Measurements from ENCODE around the gene KRT77.

KRT77 gene

GRCh38 chr12:52666471-52666870 lies 36.9 kb downstream of the KRT77 start:
- Histone ChIP-seq H3K36me3 (ENCODE audit: control insufficient read depth in 2 of 2, insufficient read depth in 1 of 2, low read length in 2 of 2) (no peaks in the 10 kb centered on the region), H3K4me3 (ENCODE audit: low read depth, low read length) (no peak overlapping the region), H3K9me3 (ENCODE audit: control insufficient read depth, insufficient read depth, low read depth, low read length) (no peaks in the 10 kb centered on the region), H3K4me1 (ENCODE audit: control insufficient read depth, insufficient read depth, low read length) (no peaks in the 10 kb centered on the region), H3K27ac (ENCODE audit: extremely low read depth, low read depth, low read length) (no peak overlapping the region)
- CTCF ChIA-PET, result interaction anchor here (1.5 to 3.4 kb wide), 2 partner anchors 212 to 294 kb away, joined by 5 to 16 read pairs; no protein-coding TSS in a partner anchor
- POLR2A ChIA-PET, result no interaction called here
- TF ChIP-seq PRDM4 (tag by site-specific recombination; IDR thresholded peaks at IDR 0.05) (no peak), ZNF544 (tag by site-specific recombination; IDR thresholded peaks at IDR 0.05) (no peak), ZNF416 (tag by site-specific recombination; IDR thresholded peaks at IDR 0.05) (no peak), ZNF560 (tag by site-specific recombination; IDR thresholded peaks at IDR 0.05; ENCODE audit: borderline replicate concordance) (no peak), ZNF549 (tag by site-specific recombination; IDR thresholded peaks at IDR 0.05) (no peak), ZNF138 (tag by site-specific recombination; IDR thresholded peaks at IDR 0.05; ENCODE audit: borderline replicate concordance) (no peak), PRDM6 (tag by site-specific recombination; IDR thresholded peaks at IDR 0.05) (no peak), ZNF274 (IDR thresholded peaks at IDR 0.05; ENCODE audit: low read length) (no peak), ZNF274 (tag by site-specific recombination; IDR thresholded peaks at IDR 0.05; ENCODE audit: borderline replicate concordance) (no peak), ZNF777 (tag by site-specific recombination; IDR thresholded peaks at IDR 0.05; ENCODE audit: borderline replicate concordance) (no peak), ZNF449 (tag by site-specific recombination; IDR thresholded peaks at IDR 0.05) (no peak), ZNF555 (tag by site-specific recombination; conservative IDR thresholded peaks at IDR 0.05) (no peak), ZBTB20 (tag by site-specific recombination; IDR thresholded peaks at IDR 0.05) (no peak), ZNF645 (tag by site-specific recombination; IDR thresholded peaks at IDR 0.05) (no peak), RBAK (tag by site-specific recombination; IDR thresholded peaks at IDR 0.05) (no peak)

- TF ChIP-seq ZNF148 (tag by site-specific recombination; IDR thresholded peaks at IDR 0.05; ENCODE audit: borderline replicate concordance) (no peak), PRDM6 (tag by site-specific recombination; IDR thresholded peaks at IDR 0.05) (no peak), ZNF302 (tag by site-specific recombination; IDR thresholded peaks at IDR 0.05; ENCODE audit: low read depth) (no peak)
- Histone ChIP-seq H3K4me3 (ENCODE audit: low read depth, low read length) (no peak overlapping the region), H3K27ac (ENCODE audit: extremely low read depth, low read depth, low read length) (no peak overlapping the region), H3K9me3 (ENCODE audit: control insufficient read depth, insufficient read depth, low read depth, low read length) (no peaks in the 10 kb centered on the region), H3K4me1 (ENCODE audit: control insufficient read depth, insufficient read depth, low read length) (no peaks in the 10 kb centered on the region), H3K36me3 (ENCODE audit: control insufficient read depth in 2 of 2, insufficient read depth in 1 of 2, low read length in 2 of 2) (no peaks in the 10 kb centered on the region)
- POLR2A ChIA-PET, result no interaction called here
- CTCF ChIA-PET, result interaction anchor here (1.5 kb wide), 1 partner anchor 216 kb away, joined by 7 read pairs; no protein-coding TSS in a partner anchor
Measured at GRCh38 chr12:52663420-52663819, 39.9 kb downstream of the KRT77 start.

All from HEK293 (cell line).